ENCODE results near the gene CBFA2T3.
"Not testable (repeated sequence)": the region's sequence is repeated elsewhere in the genome, so short reads cannot be mapped to it uniquely, and the experiment has no call there.

CBFA2T3 gene

GRCh38 chr16:88977018-88977811, at the start of gene CBFA2T3:
Gene CBFA2T3, minus strand, starts transcription at chr16:88977207. Its CDS starts 400 bp downstream, at chr16:88976807.
- DNase-seq (ENCODE audit: low read depth), result no peak

- no peak for DNase-seq (ENCODE audit: low read depth)
These were observed 49.2 kb upstream of the CBFA2T3 start for GRCh38 chr16:89026121-89026612.

GRCh38 chr16:89025636-89026035, 48.6 kb upstream of the CBFA2T3 start:
- DNase-seq (ENCODE audit: low read depth), result no peak

GRCh38 chr16:89024546-89025060, 47.6 kb upstream of the CBFA2T3 start:
- DNase-seq (ENCODE audit: low read depth), result no peak

GRCh38 chr16:89023621-89024511, 46.9 kb upstream of the CBFA2T3 start:
- no peak for DNase-seq (ENCODE audit: low read depth)

- DNase-seq (ENCODE audit: low read depth), result no peak
These were observed 46.1 kb upstream of the CBFA2T3 start for GRCh38 chr16:89023151-89023551.

GRCh38 chr16:89022051-89022836, 45.2 kb upstream of the CBFA2T3 start:
- DNase-seq (ENCODE audit: low read depth), result no peak

GRCh38 chr16:89020925-89021595, 44.1 kb upstream of the CBFA2T3 start:
- no peak for DNase-seq (ENCODE audit: low read depth)

- DNase-seq (ENCODE audit: low read depth), result no peak
These were observed 43.3 kb upstream of the CBFA2T3 start for GRCh38 chr16:89020068-89020924.

- DNase-seq (ENCODE audit: low read depth), result no peak
These were observed 42.5 kb upstream of the CBFA2T3 start for GRCh38 chr16:89019511-89019910.

- DNase-seq (ENCODE audit: low read depth), result no peak
These were observed 41.5 kb upstream of the CBFA2T3 start for GRCh38 chr16:89018282-89019158.

- DNase-seq (ENCODE audit: low read depth), result no peak
These were observed 40.7 kb upstream of the CBFA2T3 start for GRCh38 chr16:89017543-89018281.

GRCh38 chr16:89016561-89016960, 39.6 kb upstream of the CBFA2T3 start:
- not testable (repeated sequence) for DNase-seq (ENCODE audit: low read depth)

- DNase-seq (ENCODE audit: low read depth), result no peak
These were observed 38.4 kb upstream of the CBFA2T3 start for GRCh38 chr16:89015271-89015859.

GRCh38 chr16:89014403-89015230, 37.6 kb upstream of the CBFA2T3 start:
- DNase-seq (ENCODE audit: low read depth), result no peak

GRCh38 chr16:89013692-89014402, 36.8 kb upstream of the CBFA2T3 start:
- no peak for DNase-seq (ENCODE audit: low read depth)

- no peak for DNase-seq (ENCODE audit: low read depth)
These were observed 36.1 kb upstream of the CBFA2T3 start for GRCh38 chr16:89013111-89013510.
